ENCODE results near the gene SLC6A16.
A peak's percentile ranks its signal among the peaks of the same experiment; 100 is the strongest.
"Not testable (repeated sequence)": the region's sequence is repeated elsewhere in the genome, so short reads cannot be mapped to it uniquely, and the experiment has no call there.

The SLC6A16 gene

GRCh38 chr19:49331187-49331586 is 6.2 kb upstream of the SLC6A16 start:
- not testable (repeated sequence) for DNase-seq (ENCODE audit: low read depth)

- DNase-seq (ENCODE audit: low read depth), result no peak
Measured at GRCh38 chr19:49328741-49329140, 3.8 kb upstream of the SLC6A16 start.

GRCh38 chr19:49327878-49328544 is 3.0 kb upstream of the SLC6A16 start:
- peak; percentile 45 for DNase-seq (ENCODE audit: low read depth)

- no peak for DNase-seq (ENCODE audit: low read depth)
Measured at GRCh38 chr19:49326165-49326704, 1.2 kb upstream of the SLC6A16 start.

GRCh38 chr19:49325756-49326155 is 765 bp upstream of the SLC6A16 start:
- DNase-seq (ENCODE audit: low read depth), result not testable (repeated sequence)

GRCh38 chr19:49318296-49318695 is 6.7 kb downstream of the SLC6A16 start:
- no peak for DNase-seq (ENCODE audit: low read depth)

GRCh38 chr19:49316284-49316683 is 8.7 kb downstream of the SLC6A16 start:
- no peak for DNase-seq (ENCODE audit: low read depth)

GRCh38 chr19:49315111-49315510 is 9.9 kb downstream of the SLC6A16 start:
- DNase-seq (ENCODE audit: low read depth), result no peak

- no peak for DNase-seq (ENCODE audit: low read depth)
Measured at GRCh38 chr19:49309087-49309486, 15.9 kb downstream of the SLC6A16 start.

GRCh38 chr19:49306734-49307133 is 18.3 kb downstream of the SLC6A16 start:
- DNase-seq (ENCODE audit: low read depth), result not testable (repeated sequence)

- DNase-seq (ENCODE audit: low read depth), result no peak
Measured at GRCh38 chr19:49301866-49302252, 23.1 kb downstream of the SLC6A16 start.

- peak; percentile 62 for DNase-seq (ENCODE audit: low read depth)
Measured at GRCh38 chr19:49301165-49301865, 23.7 kb downstream of the SLC6A16 start.

- DNase-seq (ENCODE audit: low read depth), result not testable (repeated sequence)
Measured at GRCh38 chr19:49298653-49299052, 26.3 kb downstream of the SLC6A16 start.

- peak; percentile 64 for DNase-seq (ENCODE audit: low read depth)
Measured at GRCh38 chr19:49297403-49297802, 27.6 kb downstream of the SLC6A16 start.

- DNase-seq (ENCODE audit: low read depth), result no peak
Measured at GRCh38 chr19:49295208-49295880, 29.6 kb downstream of the SLC6A16 start.

- no peak for DNase-seq (ENCODE audit: low read depth)
Measured at GRCh38 chr19:49294401-49294800, 30.6 kb downstream of the SLC6A16 start.

- DNase-seq (ENCODE audit: low read depth), result no peak
Measured at GRCh38 chr19:49290517-49290916, 34.5 kb downstream of the SLC6A16 start.

- DNase-seq (ENCODE audit: low read depth), result not testable (repeated sequence)
Measured at GRCh38 chr19:49289286-49289685, 35.7 kb downstream of the SLC6A16 start.

GRCh38 chr19:49288205-49288604 is 36.8 kb downstream of the SLC6A16 start:
- DNase-seq (ENCODE audit: low read depth), result not testable (repeated sequence)

- DNase-seq (ENCODE audit: low read depth), result no peak
Measured at GRCh38 chr19:49287141-49287770, 37.7 kb downstream of the SLC6A16 start.

GRCh38 chr19:49282184-49282583 is 42.8 kb downstream of the SLC6A16 start:
- no peak for DNase-seq (ENCODE audit: low read depth)

GRCh38 chr19:49272204-49272603 is 52.8 kb downstream of the SLC6A16 start:
- peak; percentile 74 for DNase-seq (ENCODE audit: low read depth)
